Neuronal stem cell (in vitro differentiated cells): ENCODE results near the gene SPATA9.

Source experiments
- DNase-seq: peaks from one replicate; pipeline ENCODE4 v3.0.0-alpha.2; 2013; ENCODE audit warnings: low spot score
- H2AFZ ChIP-seq: one replicate; pipeline ENCODE4 v1.6.1; 2013; ENCODE audit warnings: mild to moderate bottlenecking, low read length, inconsistent platforms
- H2AK5ac ChIP-seq: 2 replicates; pipeline ENCODE4 v1.6.1; 2013; ENCODE audit warnings: low read depth, mild to moderate bottlenecking, inconsistent platforms, low read length, moderate library complexity, mixed read lengths
- H2BK120ac ChIP-seq: 2 replicates; pipeline ENCODE4 v1.6.1; 2013; ENCODE audit warnings: low read depth, mild to moderate bottlenecking, inconsistent platforms, low read length, moderate library complexity, mixed read lengths
- H2BK12ac ChIP-seq: one replicate; pipeline ENCODE4 v1.6.1; 2013; ENCODE audit warnings: low read length, inconsistent platforms
- H2BK15ac ChIP-seq: 2 replicates; pipeline ENCODE4 v1.6.1; 2013; ENCODE audit warnings: mild to moderate bottlenecking, low read length, inconsistent platforms, mixed read lengths
- H2BK5ac ChIP-seq: one replicate; pipeline ENCODE4 v1.6.1; 2013; ENCODE audit warnings: inconsistent platforms, mild to moderate bottlenecking, low read length, moderate library complexity
- H3K14ac ChIP-seq: one replicate; pipeline ENCODE4 v1.6.1; 2013; ENCODE audit warnings: low read length, inconsistent platforms
- H3K18ac ChIP-seq: 2 replicates; pipeline ENCODE4 v1.6.1; 2013; ENCODE audit warnings: low read length, inconsistent platforms
- H3K23ac ChIP-seq: 2 replicates; pipeline ENCODE4 v1.6.1; 2013; ENCODE audit warnings: low read depth, mild to moderate bottlenecking, mixed read lengths, low read length, inconsistent platforms; ENCODE audit not compliant: poor library complexity
- H3K27ac ChIP-seq: replicated peaks from 3 replicates; pipeline ENCODE4 v1.5.1; 2013; ENCODE audit warnings: low read length, inconsistent platforms
- H3K27me3 ChIP-seq, 3 experiments: 2 replicates each; pipeline ENCODE4 v1.6.1; 2013; ENCODE audit warnings: low read length in 3 of 3, mild to moderate bottlenecking in 2 of 3, inconsistent platforms in 1 of 3, low read depth in 1 of 3, mixed read lengths in 1 of 3, moderate library complexity in 1 of 3; ENCODE audit not compliant: control insufficient read depth in 3 of 3, insufficient read depth in 3 of 3
- H3K36me3 ChIP-seq, 2 donors: replicated peaks in 1 of 2; 2 replicates each; pipeline ENCODE4 v1.6.1; 2013; ENCODE audit warnings: low read length in 2 of 2; ENCODE audit not compliant: control insufficient read depth in 2 of 2, insufficient read depth in 2 of 2
- H3K4ac ChIP-seq: 2 replicates; pipeline ENCODE4 v1.6.1; 2013; ENCODE audit warnings: inconsistent platforms, mild to moderate bottlenecking, low read length, moderate library complexity
- H3K4me1 ChIP-seq, 2 donors: 1 replicate in 1 of 2; 2 replicates in 1 of 2; pipeline ENCODE4 v1.6.1; 2013; ENCODE audit warnings: low read length in 2 of 2, low read depth in 1 of 2; ENCODE audit not compliant: control insufficient read depth in 2 of 2, insufficient read depth in 1 of 2
- H3K4me2 ChIP-seq: one replicate; pipeline ENCODE4 v1.6.1; 2013; ENCODE audit warnings: mild to moderate bottlenecking, low read length, inconsistent platforms; ENCODE audit not compliant: insufficient read depth, poor library complexity, severe bottlenecking
- H3K4me3 ChIP-seq, 2 donors: 2 replicates each; pipeline ENCODE4 v1.5.1; 2013; ENCODE audit warnings: low read length in 2 of 2, mild to moderate bottlenecking in 2 of 2, inconsistent platforms in 1 of 2, moderate library complexity in 1 of 2
- H3K79me1 ChIP-seq: one replicate; pipeline ENCODE4 v1.6.1; 2013; ENCODE audit warnings: low read depth, mild to moderate bottlenecking, inconsistent platforms, low read length, moderate library complexity
- H3K9ac ChIP-seq: one replicate; pipeline ENCODE4 v1.6.1; 2013; ENCODE audit warnings: mild to moderate bottlenecking, low read depth, low read length, inconsistent platforms; ENCODE audit not compliant: poor library complexity
- H3K9me3 ChIP-seq, 2 donors: replicated peaks in 1 of 2; 2 replicates each; pipeline versions ENCODE3 to v1.6.1; 2013; ENCODE audit warnings: low read length in 2 of 2, mild to moderate bottlenecking in 2 of 2, inconsistent platforms in 1 of 2, low read depth in 1 of 2, mixed read lengths in 1 of 2, moderate library complexity in 1 of 2; ENCODE audit not compliant: control insufficient read depth in 2 of 2, insufficient read depth in 1 of 2
- H4K8ac ChIP-seq: one replicate; pipeline ENCODE4 v1.6.1; 2013; ENCODE audit warnings: low read depth, mild to moderate bottlenecking, inconsistent platforms, low read length, moderate library complexity
- H4K91ac ChIP-seq: one replicate; pipeline ENCODE4 v1.6.1; 2013; ENCODE audit warnings: low read length, low read depth, mild to moderate bottlenecking, inconsistent platforms; ENCODE audit not compliant: poor library complexity
- WGBS, 2 donors: extraction: QIAGEN DNeasy Blood & Tissue Kit; methylation state at CpG; one replicate each; pipeline ENCODE4 v1.1.7; 2013; ENCODE audit warnings: missing lambda C conversion rate in 2 of 2, mixed read lengths in 1 of 2; ENCODE audit not compliant: insufficient read length in 2 of 2, insufficient replicate concordance in 1 of 2; ENCODE audit errors: extremely low coverage in 2 of 2; 5-methylcytosine and 5-hydroxymethylcytosine counted together

Gene SPATA9

DNA sequence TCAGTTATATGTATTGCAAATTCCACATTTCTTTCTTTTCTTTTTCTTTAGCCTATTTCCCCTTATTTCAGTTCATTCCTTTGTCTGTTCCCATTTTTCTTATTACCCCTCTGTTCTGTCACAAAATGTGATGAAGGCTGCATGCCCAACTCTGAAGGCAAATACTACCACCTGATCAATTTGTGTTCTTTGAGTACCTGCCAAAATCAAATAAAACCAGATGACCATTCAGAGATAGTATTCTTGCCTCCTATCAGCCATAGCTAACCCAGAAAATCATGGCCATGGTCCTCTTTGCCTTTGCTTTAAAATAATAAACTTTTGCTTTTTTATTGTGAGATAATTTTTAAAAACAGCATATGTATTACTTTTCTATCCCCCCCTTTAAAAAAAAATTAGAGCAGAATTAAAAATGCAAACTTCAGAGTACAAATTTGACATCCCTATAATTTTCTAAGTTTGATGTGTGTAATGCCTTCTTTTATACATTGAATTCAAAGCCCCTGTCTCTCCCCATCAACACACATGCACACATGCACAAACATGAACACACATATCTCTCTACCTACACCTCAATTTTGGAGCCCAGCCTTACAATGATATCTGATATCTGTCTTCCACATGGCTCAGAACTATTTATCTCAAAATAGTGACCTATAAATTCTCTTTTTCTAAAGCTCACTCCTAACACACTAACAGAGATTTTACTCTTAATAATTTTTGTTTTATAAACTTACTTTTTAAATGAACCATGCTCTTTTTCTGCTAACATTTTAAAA lies 32.8 kb downstream of the SPATA9 start:
- DNase-seq: no peak

GRCh38 chr5:95649274-95649673 lies 33.5 kb downstream of the SPATA9 start:
- H3K4me1 ChIP-seq: peaks cover 3 to 4% of the 10 kb centered on the region in 2 donors
- no peaks in the 10 kb centered on the region for H3K36me3 ChIP-seq
- H3K23ac ChIP-seq: no peak overlapping the region
- H3K27me3 ChIP-seq: no peaks in the 10 kb centered on the region
- H3K9me3 ChIP-seq: no peaks in the 10 kb centered on the region
- H3K4me3 ChIP-seq: no peak overlapping the region
- no peak overlapping the region for H2AK5ac ChIP-seq
- H3K9ac ChIP-seq: no peak overlapping the region
- H4K91ac ChIP-seq: no peak overlapping the region
- H2AFZ ChIP-seq: no peak overlapping the region
- DNase-seq: no peak
- H2BK120ac ChIP-seq: no peak overlapping the region
- no peak overlapping the region for H3K27ac ChIP-seq
- H3K14ac ChIP-seq: no peak overlapping the region
- H2BK12ac ChIP-seq: no peak overlapping the region
- H3K79me1 ChIP-seq: no peaks in the 10 kb centered on the region
- H2BK5ac ChIP-seq: no peak overlapping the region
- no peak overlapping the region for H2BK15ac ChIP-seq
- no peak overlapping the region for H4K8ac ChIP-seq
- H3K4me2 ChIP-seq: no peak overlapping the region
- no peak overlapping the region for H3K4ac ChIP-seq
- no peak overlapping the region for H3K18ac ChIP-seq

More for the DNA sequence above, 32.8 kb downstream of the SPATA9 start:
- Histone ChIP-seq H2BK120ac (no peak overlapping the region), H3K4me1 (peaks cover 3 to 4% of the 10 kb centered on the region in 2 donors), H3K79me1 (no peaks in the 10 kb centered on the region), H3K9me3 (no peaks in the 10 kb centered on the region), H3K4ac (no peak overlapping the region), H3K23ac (no peak overlapping the region), H3K4me2 (no peak overlapping the region), H4K8ac (no peak overlapping the region), H3K27me3 (no peaks in the 10 kb centered on the region), H3K18ac (no peak overlapping the region), H2BK15ac (no peak overlapping the region), H3K14ac (no peak overlapping the region), H3K4me3 (no peak overlapping the region), H2BK5ac (no peak overlapping the region), H2AFZ (no peak overlapping the region), H2AK5ac (no peak overlapping the region), H4K91ac (no peak overlapping the region), H3K9ac (no peak overlapping the region), H2BK12ac (no peak overlapping the region), H3K36me3 (no peaks in the 10 kb centered on the region), H3K27ac (no peak overlapping the region)

- WGBS, 2 donors: no CpG with 5 or more reads among the region's 12 CpGs
- Histone ChIP-seq H3K4me3 (no peak overlapping the region), H3K4me2 (no peak overlapping the region), H3K14ac (no peak overlapping the region), H2AK5ac (no peak overlapping the region), H2AFZ (no peak overlapping the region), H2BK12ac (no peak overlapping the region), H4K91ac (no peak overlapping the region), H3K4ac (no peak overlapping the region), H4K8ac (no peak overlapping the region), H2BK5ac (no peak overlapping the region), H3K27me3 (peaks cover 0 to 2% (median 0%) of the 10 kb centered on the region in 3 experiments), H3K18ac (no peak overlapping the region), H3K27ac (no peak overlapping the region), H3K23ac (no peak overlapping the region), H3K79me1 (no peaks in the 10 kb centered on the region), H3K9ac (no peak overlapping the region), H2BK120ac (no peak overlapping the region), H3K4me1 (peaks cover 3 to 4% of the 10 kb centered on the region in 2 donors), H2BK15ac (no peak overlapping the region), H3K36me3 (no peaks in the 10 kb centered on the region), H3K9me3 (no peaks in the 10 kb centered on the region)
- DNase-seq: no peak
These were observed 34.6 kb downstream of the SPATA9 start for GRCh38 chr5:95647886-95648860.
